CD14-positive monocyte (primary cell): ENCODE measurements around the gene TMEM44. TPM values are rescaled to one million over a fixed set of nuclear protein-coding genes. Genes with fewer than 3 reads are reported as not detected.

Experiments
- DNase-seq, 3 donors: peaks; one replicate each; pipeline ENCODE4 v3.0.0-alpha.2; 2011 to 2022
- H2AFZ ChIP-seq: 2 replicates; pipeline ENCODE4 v1.6.0; 2012; ENCODE audit warnings: mild to moderate bottlenecking, low read depth, low read length, inconsistent platforms; ENCODE audit not compliant: insufficient read depth, poor library complexity, severe bottlenecking
- H3K27ac ChIP-seq, 2 donors: 1 replicate in 1 of 2; 2 replicates in 1 of 2; pipeline ENCODE4 v1.5.1; 2012 to 2013; ENCODE audit warnings: low read length in 2 of 2, control low read depth in 1 of 2, inconsistent platforms in 1 of 2, low read depth in 1 of 2, mild to moderate bottlenecking in 1 of 2
- H3K27me3 ChIP-seq, 2 donors: one replicate each; pipeline versions ENCODE4 v1.6.0 to v1.6.1; 2011 to 2013; ENCODE audit warnings: low read length in 2 of 2; ENCODE audit not compliant: control insufficient read depth in 2 of 2, insufficient read depth in 2 of 2
- H3K36me3 ChIP-seq, 2 donors: replicated peaks in 1 of 2; 1 replicate in 1 of 2; 2 replicates in 1 of 2; pipeline versions ENCODE4 v1.5.1 to v1.6.1; 2012 to 2013; ENCODE audit warnings: low read length in 2 of 2, control low read depth in 1 of 2, inconsistent platforms in 1 of 2, mild to moderate bottlenecking in 1 of 2; ENCODE audit not compliant: insufficient read depth in 2 of 2, control insufficient read depth in 1 of 2
- H3K4me1 ChIP-seq, 2 donors: 1 replicate in 1 of 2; 2 replicates in 1 of 2; pipeline versions ENCODE4 v1.5.1 to v1.6.1; 2012 to 2013; ENCODE audit warnings: low read length in 2 of 2, control low read depth in 1 of 2, inconsistent platforms in 1 of 2, mild to moderate bottlenecking in 1 of 2, moderate library complexity in 1 of 2; ENCODE audit not compliant: insufficient read depth in 2 of 2, control insufficient read depth in 1 of 2
- H3K4me2 ChIP-seq: replicated peaks from 2 replicates; pipeline ENCODE3; 2012; ENCODE audit warnings: low read length, moderate library complexity, mild to moderate bottlenecking; ENCODE audit not compliant: poor library complexity, severe bottlenecking; ENCODE audit errors: extremely low read depth
- H3K4me3 ChIP-seq, 3 experiments: fragments of 200-600 bp in 1 of 3; sonication (generic) in 1 of 3; replicated peaks in 1 of 3; 1 replicate in 2 of 3; 2 replicates in 1 of 3; pipeline ENCODE4 v1.5.1; 2011 to 2013; ENCODE audit warnings: low read length in 3 of 3, mild to moderate bottlenecking in 3 of 3, control low read depth in 2 of 3, low read depth in 2 of 3, inconsistent platforms in 1 of 3, moderate library complexity in 1 of 3
- H3K79me2 ChIP-seq: 2 replicates; pipeline ENCODE4 v1.6.0; 2012; ENCODE audit warnings: mild to moderate bottlenecking, control low read depth, inconsistent platforms, low read length, moderate library complexity; ENCODE audit not compliant: insufficient read depth
- H3K9ac ChIP-seq: 2 replicates; pipeline ENCODE4 v1.6.0; 2017; ENCODE audit warnings: low read length, mild to moderate bottlenecking; ENCODE audit not compliant: insufficient read depth, poor library complexity, severe bottlenecking
- H3K9me3 ChIP-seq, 2 donors: replicated peaks in 1 of 2; 1 replicate in 1 of 2; 2 replicates in 1 of 2; pipeline versions ENCODE4 v1.5.1 to v1.6.1; 2012 to 2013; ENCODE audit warnings: low read length in 2 of 2, control low read depth in 1 of 2; ENCODE audit not compliant: control insufficient read depth in 1 of 2, insufficient read depth in 1 of 2
- H4K20me1 ChIP-seq: 2 replicates; pipeline ENCODE4 v1.6.0; 2012; ENCODE audit warnings: mild to moderate bottlenecking, low read length, control low read depth, moderate library complexity; ENCODE audit not compliant: insufficient read depth
- H3K27ac Mint-ChIP-seq, 7 donors: one replicate each; pipeline ENCODE4 v1.8.0; 2020; ENCODE audit warnings: mild to moderate bottlenecking in 7 of 7, mixed read lengths in 7 of 7, moderate library complexity in 6 of 7, inconsistent platforms in 2 of 7
- H3K27me3 Mint-ChIP-seq, 3 donors: one replicate each; pipeline ENCODE4 v1.8.0; 2021 to 2022; ENCODE audit warnings: low read depth in 3 of 3, mild to moderate bottlenecking in 3 of 3, mixed read lengths in 3 of 3, moderate library complexity in 3 of 3, inconsistent platforms in 1 of 3
- H3K36me3 Mint-ChIP-seq, 2 donors: one replicate each; pipeline ENCODE4 v1.8.0; 2020; ENCODE audit warnings: mixed read lengths in 2 of 2, inconsistent platforms in 1 of 2, mild to moderate bottlenecking in 1 of 2
- H3K4me1 Mint-ChIP-seq: one replicate; pipeline ENCODE4 v1.8.0; 2020; ENCODE audit warnings: mild to moderate bottlenecking, mixed read lengths
- H3K4me3 Mint-ChIP-seq, 2 donors: one replicate each; pipeline ENCODE4 v1.8.0; 2020; ENCODE audit warnings: mild to moderate bottlenecking in 2 of 2, mixed read lengths in 2 of 2, moderate library complexity in 1 of 2
- H3K9me3 Mint-ChIP-seq, 7 donors: one replicate each; pipeline ENCODE4 v1.8.0; 2020 to 2022; ENCODE audit warnings: mixed read lengths in 7 of 7, mild to moderate bottlenecking in 6 of 7, moderate library complexity in 6 of 7, inconsistent platforms in 2 of 7
- CTCF ChIP-seq: fragments of 200-600 bp; IDR thresholded peaks from one replicate; pipeline ENCODE4 v1.8.0; 2022; ENCODE audit warnings: antibody characterized with exemption, mild to moderate bottlenecking
- WGBS: methylation state at CpG from one replicate; pipeline ENCODE4 v1.1.5; 2013; ENCODE audit warnings: missing lambda C conversion rate; ENCODE audit not compliant: insufficient coverage; 5-methylcytosine and 5-hydroxymethylcytosine counted together
- intact Hi-C, 2 donors: fragments of 100-400 bp; cut with micrococcal nuclease; formaldehyde crosslinking; loops; one replicate each; pipeline versions ENCODE4 v1.15.0 to v1.15.1; 2023
- polyA plus RNA-seq, 3 donors: library from polyadenylated mRNA; depleted of rRNA in 1 of 3; unstranded in 2 of 3; stranded (reverse) in 1 of 3; fragments of 300-500 nt in 2 of 3; fragments of >200 nt in 1 of 3; fragmentation: Illumina TruSeq in 2 of 3; gene quantifications; 1 replicate in 2 of 3; 2 replicates in 1 of 3; pipeline ENCODE4 v1.2.3, GENCODE V29; 2012 to 2021

TMEM44 gene
- polyA plus RNA-seq, 3 donors: 0.68 TPM; not detected in 2

DNA sequence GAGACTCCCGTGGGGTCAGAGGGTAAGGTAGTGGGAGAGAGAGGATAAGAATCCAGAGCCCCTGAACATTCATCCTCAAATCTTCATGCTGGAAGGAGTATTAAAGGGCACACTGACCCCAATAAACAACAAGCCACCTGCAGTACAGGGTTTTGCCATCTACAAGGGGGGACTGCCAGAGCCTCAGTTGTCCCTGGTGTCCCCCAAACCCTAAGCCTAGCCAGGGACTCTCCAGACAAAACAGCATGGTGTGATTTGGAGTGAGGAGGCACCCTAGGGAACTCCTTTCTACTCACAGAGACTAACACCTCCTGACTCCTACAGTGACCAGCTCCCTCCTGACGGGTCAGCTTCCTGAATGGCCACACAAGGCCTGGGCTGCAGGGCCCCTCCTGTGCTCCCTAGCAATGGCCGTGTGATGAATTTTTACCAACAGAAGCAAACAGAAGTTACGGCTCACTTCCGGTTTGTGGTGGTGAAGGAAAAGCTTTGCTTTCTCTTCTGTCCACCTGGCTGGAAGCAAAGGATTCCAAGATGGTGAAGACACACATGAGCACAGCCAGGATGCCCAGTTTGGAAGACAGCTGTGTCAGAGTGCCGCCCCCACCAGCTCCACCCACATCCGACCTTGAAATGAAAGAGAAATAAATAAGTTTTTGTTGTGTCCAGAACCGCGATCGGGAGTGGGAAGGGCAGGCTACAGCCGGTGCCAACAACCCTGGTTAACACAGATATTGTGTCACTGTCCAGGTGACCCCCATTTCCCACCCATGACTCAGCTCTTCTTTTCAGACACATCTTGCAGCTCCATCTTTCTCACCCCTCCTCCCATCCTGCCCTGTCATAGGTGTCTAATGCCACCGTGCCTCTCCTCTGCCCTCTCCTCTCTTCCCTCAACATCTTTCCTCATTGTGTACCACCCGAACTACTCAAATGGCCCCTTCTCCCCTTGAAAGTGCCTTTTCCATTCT is 76.8 kb downstream of the TMEM44 start:
- peak overlapping the region; percentile 48 for H3K4me2 ChIP-seq
- H3K27ac ChIP-seq: peak overlapping the region in 1 of 2 donors; percentile 53
- no peaks in the 10 kb centered on the region for H4K20me1 ChIP-seq
- WGBS: 58% methylated on average over 8 of the region's 13 CpGs
- H2AFZ ChIP-seq: peak overlapping the region; percentile 80
- no peaks in the 10 kb centered on the region for H3K36me3 Mint-ChIP-seq
- no peak for TF ChIP-seq CTCF
- no peaks in the 10 kb centered on the region for H3K27me3 ChIP-seq
- H3K36me3 ChIP-seq: no peaks in the 10 kb centered on the region
- H3K4me1 ChIP-seq: peaks cover 0 to 9% of the 10 kb centered on the region in 2 donors
- no peaks in the 10 kb centered on the region for H3K9me3 ChIP-seq
- peak overlapping the region; percentile 17 to 69 (median 33) for H3K4me3 ChIP-seq
- peaks cover 13% of the 10 kb centered on the region for H3K4me1 Mint-ChIP-seq
- peak overlapping the region; percentile 38 for H3K9ac ChIP-seq
- intact Hi-C loops: no loop called here
- H3K27ac Mint-ChIP-seq: peak overlapping the region in 4 of 7 donors; percentile 37 to 91 (median 64)
- peaks cover 0 to 7% (median 4%) of the 10 kb centered on the region in 3 donors for H3K27me3 Mint-ChIP-seq
- DNase-seq: peak; percentile 27 to 63 (median 46)
- H3K9me3 Mint-ChIP-seq: peaks cover 0 to 4% (median 0%) of the 10 kb centered on the region in 7 donors
- peak overlapping the region; percentile 79 to 83 for H3K4me3 Mint-ChIP-seq
- no peaks in the 10 kb centered on the region for H3K79me2 ChIP-seq

DNA sequence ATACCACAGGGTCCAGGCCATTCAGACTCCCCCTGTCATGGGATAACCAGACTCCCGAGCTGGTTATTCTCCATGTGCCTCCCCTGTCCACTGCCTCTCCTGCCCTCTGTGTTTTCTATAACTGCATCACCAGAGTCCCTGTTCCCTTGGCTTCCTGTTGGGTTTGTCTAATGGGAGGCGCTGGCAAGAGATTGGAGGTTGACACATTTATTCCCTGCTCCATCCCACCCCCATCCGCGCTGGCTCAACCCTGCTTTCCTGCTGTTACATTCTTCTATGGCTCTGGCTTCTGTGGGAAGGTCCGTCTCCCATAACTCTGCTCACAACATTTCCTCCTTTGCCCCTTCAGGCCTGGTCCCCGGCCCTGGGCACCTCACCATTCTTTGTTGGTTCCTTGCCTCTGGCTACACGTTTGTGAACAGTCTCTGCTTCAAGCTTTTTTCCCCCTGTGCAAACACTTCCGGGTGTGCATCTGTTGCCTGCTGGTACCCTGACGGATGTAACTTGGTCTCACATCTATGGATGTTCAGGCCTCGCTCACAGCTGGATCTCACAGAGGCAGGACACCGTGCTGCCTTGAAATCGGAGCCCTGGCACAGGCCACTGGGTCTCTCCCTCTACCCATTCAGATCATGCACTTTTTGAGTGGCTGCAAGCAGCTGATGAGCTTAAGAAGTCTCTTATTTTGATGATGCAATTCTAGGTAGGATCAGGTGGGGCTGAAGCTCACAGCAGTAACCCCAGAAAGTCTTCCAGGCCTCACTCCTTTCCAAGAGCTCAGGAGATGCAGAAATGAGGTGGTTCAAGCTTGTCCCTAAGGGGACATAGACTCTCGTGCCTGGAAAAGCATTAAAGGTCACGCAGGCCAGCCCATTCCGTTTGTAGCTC is 77.8 kb downstream of the TMEM44 start:
- 96% methylated on average over 13 of the region's 15 CpGs for WGBS

More for the DNA sequence above, 77.8 kb downstream of the TMEM44 start:
- Mint-ChIP-seq H3K4me3 (peak overlapping the region in 1 of 2 donors; percentile 79), H3K9me3 (peaks cover 0 to 4% (median 0%) of the 10 kb centered on the region in 7 donors), H3K27ac (peak overlapping the region in 3 of 7 donors; percentile 53 to 70 (median 64)), H3K36me3 (no peaks in the 10 kb centered on the region), H3K27me3 (peaks cover 2 to 6% (median 4%) of the 10 kb centered on the region in 3 donors), H3K4me1 (peaks cover 8% of the 10 kb centered on the region)
- no peaks in the 10 kb centered on the region for H3K27me3 ChIP-seq
- intact Hi-C loops: no loop called here
- H3K9me3 ChIP-seq: no peaks in the 10 kb centered on the region
- no peak overlapping the region for H3K4me3 ChIP-seq
- no peak overlapping the region for H3K4me2 ChIP-seq
- peaks cover 0 to 5% of the 10 kb centered on the region in 2 donors for H3K4me1 ChIP-seq
- no peak overlapping the region for H3K9ac ChIP-seq
- no peak for DNase-seq
- no peaks in the 10 kb centered on the region for H3K79me2 ChIP-seq
- H3K27ac ChIP-seq: peak overlapping the region in 1 of 2 donors; percentile 53
- H3K36me3 ChIP-seq: no peaks in the 10 kb centered on the region
- peak overlapping the region; percentile 21 for H2AFZ ChIP-seq
- TF ChIP-seq CTCF: no peak
- no peaks in the 10 kb centered on the region for H4K20me1 ChIP-seq
